Measurements from ENCODE around the gene ZNF394. TPM values are rescaled to one million over a fixed set of nuclear protein-coding genes. Genes with fewer than 3 reads are reported as not detected.

The ZNF394 gene
- total and polyA plus RNA-seq, 9 of the 15 experiments (the other 6 are each of a cell fraction or from before 2014, with no cell fraction given) = 2.9 to 32.2 (median 24.2) TPM

- TF ChIP-seq SIN3A (IDR thresholded peaks at IDR 0.05; ENCODE audit: borderline replicate concordance in 2 of 2, control insufficient read depth in 1 of 2, low read depth in 2 of 2, low read length in 2 of 2) (peak in 1 of 2 experiments; percentile 87; a peak in 1 of 4 replicates), MGA (IDR thresholded peaks at IDR 0.05) (peak; percentile 54; the same call in 1 of the 2 replicates), ZFP1 (CRISPR knock-in tag; IDR thresholded peaks at IDR 0.05) (0 out of 2 replicates have a peak, but pooled peaks have one; percentile 14), ZNF354B (CRISPR knock-in tag; IDR thresholded peaks at IDR 0.05) (peak; percentile 66; the same call in 1 of the 2 replicates), CCAR2 (IDR thresholded peaks at IDR 0.05; ENCODE audit: low read depth, low read length) (no peak), MXI1 (IDR thresholded peaks at IDR 0.05; ENCODE audit: low read depth, low read length) (no peak), POLR2AphosphoS5 (IDR thresholded peaks at IDR 0.05; ENCODE audit: control insufficient read depth, insufficient read depth, low read depth, low read length) (peak; percentile 69), ZBTB49 (CRISPR knock-in tag; IDR thresholded peaks at IDR 0.05; ENCODE audit: borderline replicate concordance) (no peak), YY1 (IDR thresholded peaks at IDR 0.05; ENCODE audit: borderline replicate concordance in 1 of 3, control insufficient read depth in 1 of 3, extremely low read depth in 1 of 3, insufficient read depth in 3 of 3, insufficient read length in 1 of 3, insufficient replicate concordance in 2 of 3, low read depth in 1 of 3, low read length in 2 of 3) (peak in 1 of 3 experiments; percentile 73), MAZ (CRISPR knock-in tag; conservative IDR thresholded peaks at IDR 0.05 in 1 of 2, IDR thresholded peaks at IDR 0.05 in 1 of 2) (peak; percentile 55 to 77; a peak in 2 of 4 replicates), ILF3 (IDR thresholded peaks at IDR 0.05; ENCODE audit: borderline replicate concordance) (peak; percentile 74; the same call in 1 of the 2 replicates)
Measured at GRCh38 chr7:99472561-99473314, 27.3 kb downstream of the ZNF394 start, which contains the start of gene ZNF789 (continued).

Measured in K562 (cell line).